Stimulated activated naive CD4-positive, alpha-beta T cell treated with Interleukin-2 at 50 U/mL for 16 hours (primary cell): ENCODE data around the gene TAF4.
"Not testable (repeated sequence)": the region's sequence is repeated elsewhere in the genome, so short reads cannot be mapped to it uniquely, and the experiment has no call there.

Experiments used
- DNase-seq: peaks from one replicate; lab custom pipeline; 2025; lab: John Stamatoyannopoulos, UW

The TAF4 gene

DNA sequence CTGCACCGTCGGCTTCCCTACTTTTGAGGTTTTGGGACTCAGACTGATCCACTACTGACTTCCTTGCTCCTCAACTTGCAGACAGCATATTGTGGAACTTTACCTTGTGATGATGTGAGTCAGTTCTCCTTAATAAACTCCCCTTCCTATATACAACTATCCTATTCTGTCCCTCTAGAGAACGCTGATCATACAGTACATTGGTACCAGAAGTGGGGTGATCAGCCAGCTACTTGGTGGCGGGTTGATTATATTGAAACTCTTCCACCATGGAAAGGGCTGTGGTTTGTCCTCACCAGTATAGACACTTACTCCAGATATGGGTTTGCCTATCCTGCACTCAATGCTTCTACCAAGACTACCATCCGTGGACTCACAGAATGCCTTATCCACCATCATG lies 7.6 kb upstream of the TAF4 start:
- no peak for DNase-seq

DNA sequence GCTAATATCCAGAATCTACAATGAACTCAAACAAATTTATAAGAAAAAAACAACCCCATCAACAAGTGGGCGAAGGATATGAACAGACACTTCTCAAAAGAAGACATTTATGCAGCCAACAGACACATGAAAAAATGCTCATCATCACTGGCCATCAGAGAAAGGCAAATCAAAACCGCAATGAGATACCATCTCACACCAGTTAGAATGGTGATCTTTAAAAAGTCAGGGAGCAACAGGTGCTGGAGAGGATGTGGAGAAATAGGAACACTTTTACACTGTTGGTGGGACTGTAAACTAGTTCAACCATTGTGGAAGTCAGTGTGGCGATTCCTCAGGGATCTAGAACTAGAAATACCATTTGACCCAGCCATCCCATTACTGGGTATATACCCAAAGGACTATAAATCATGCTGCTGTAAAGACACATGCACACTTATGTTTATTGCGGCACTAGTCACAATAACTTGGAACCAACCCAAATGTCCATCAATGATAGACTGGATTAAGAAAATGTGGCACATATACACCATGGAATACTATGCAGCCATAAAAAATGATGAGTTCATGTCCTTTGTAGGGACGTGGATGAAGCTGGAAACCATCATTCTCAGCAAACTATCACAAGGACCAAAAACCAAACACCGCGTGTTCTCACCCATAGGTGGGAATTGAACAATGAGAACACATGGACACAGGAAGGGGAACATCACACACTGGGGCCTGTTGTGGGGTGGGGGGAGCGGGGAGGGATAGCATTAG lies 6.2 kb upstream of the TAF4 start:
- not testable (repeated sequence) for DNase-seq

DNA sequence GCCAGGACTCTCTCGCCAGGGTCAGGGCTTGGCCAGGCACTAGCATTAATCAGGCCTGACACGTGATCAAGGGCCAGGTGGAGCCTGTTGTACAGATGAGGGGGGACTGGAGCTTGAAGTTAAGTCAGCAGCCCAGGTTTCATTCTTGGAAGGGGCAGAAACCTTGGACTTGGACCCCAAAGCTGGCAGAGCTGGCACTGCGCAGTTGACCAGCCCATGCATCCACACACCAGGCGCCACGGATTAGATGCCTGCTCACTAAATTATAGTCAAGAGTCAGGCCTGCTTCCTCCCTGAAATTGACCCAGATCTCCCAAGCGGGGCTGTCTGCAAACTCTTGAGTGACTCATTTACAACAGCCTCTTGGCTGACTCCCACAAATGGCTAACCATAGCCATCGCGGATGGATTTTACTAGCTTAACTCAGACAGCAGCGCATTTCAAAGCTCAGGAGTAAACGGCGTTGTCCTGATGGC lies 4.1 kb upstream of the TAF4 start:
- DNase-seq: no peak

DNA sequence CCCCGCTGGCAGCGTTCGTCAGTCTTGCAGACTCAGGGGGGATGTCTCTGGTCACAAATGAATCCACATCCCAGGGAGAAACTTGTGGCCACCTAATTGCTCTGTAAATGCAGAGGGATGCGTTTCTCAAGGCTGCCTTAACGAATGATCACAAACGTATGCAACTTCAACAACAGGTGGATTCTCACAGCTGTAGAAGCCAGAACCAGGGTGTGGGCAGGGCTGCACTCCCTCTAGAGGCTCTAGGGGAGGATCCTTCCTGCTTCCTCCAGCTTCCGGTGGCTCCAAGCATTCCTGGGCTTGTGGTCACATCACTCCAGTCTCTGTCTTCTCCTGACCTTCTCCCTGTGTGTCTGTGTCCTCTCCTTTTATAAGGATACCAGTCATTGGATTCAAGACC lies 3.3 kb upstream of the TAF4 start:
- no peak for DNase-seq

DNA sequence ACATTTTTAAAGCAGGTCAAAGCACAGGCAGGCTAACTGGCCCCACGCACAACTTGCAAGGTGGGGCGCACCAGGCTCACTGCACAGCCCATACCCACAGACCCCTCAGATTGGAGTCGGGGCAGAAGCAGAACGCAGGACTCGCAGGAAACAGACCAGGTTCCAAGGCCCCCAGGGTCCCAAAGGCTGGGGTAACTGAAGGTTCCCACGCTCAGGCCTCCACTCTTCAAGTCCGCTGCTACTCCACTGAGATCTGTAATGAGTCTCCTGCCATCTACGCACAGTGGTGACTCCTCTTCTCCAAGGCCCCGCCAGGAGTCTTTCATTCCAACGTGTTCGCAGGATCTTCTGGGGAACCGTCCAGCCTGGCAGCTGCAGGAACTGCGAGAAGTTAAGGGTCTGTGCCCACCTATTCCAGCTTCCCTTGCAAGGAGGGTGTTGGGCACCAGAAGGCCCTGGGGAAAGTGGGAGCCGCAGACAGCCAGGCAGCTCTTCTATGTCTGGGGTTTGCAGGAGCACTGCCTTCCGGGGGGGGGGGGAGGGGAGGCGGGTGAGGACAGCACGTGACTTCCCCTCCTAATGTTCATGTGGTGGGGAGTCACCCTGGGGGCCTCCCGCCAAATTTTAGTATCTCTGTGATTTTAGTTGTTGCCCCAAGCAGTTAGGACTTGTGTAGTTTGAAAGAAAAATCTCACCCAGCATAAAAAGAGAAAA lies 2.0 kb upstream of the TAF4 start:
- no peak for DNase-seq

DNA sequence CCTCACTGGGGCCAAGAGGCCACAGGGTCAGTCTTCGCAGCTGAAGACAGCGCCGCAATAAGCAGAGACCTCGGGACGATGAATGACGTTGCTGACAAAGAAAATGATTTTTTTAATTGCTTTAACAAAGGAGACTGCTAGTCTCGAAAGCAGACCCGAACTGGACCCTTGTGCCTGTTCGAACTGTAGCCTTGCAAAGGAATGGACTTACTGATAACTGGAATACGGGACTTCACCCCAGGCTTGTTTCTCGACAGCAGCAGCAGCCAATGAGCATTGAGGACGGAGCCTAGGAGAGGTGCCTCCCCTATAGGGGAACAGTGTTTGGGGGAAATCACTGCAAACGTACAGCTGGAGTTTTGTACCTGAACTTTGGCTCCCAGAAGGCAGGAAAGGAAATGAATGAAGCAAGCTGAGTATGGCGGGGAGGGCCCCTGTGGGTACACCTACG lies 1.3 kb upstream of the TAF4 start:
- DNase-seq: no peak

DNA sequence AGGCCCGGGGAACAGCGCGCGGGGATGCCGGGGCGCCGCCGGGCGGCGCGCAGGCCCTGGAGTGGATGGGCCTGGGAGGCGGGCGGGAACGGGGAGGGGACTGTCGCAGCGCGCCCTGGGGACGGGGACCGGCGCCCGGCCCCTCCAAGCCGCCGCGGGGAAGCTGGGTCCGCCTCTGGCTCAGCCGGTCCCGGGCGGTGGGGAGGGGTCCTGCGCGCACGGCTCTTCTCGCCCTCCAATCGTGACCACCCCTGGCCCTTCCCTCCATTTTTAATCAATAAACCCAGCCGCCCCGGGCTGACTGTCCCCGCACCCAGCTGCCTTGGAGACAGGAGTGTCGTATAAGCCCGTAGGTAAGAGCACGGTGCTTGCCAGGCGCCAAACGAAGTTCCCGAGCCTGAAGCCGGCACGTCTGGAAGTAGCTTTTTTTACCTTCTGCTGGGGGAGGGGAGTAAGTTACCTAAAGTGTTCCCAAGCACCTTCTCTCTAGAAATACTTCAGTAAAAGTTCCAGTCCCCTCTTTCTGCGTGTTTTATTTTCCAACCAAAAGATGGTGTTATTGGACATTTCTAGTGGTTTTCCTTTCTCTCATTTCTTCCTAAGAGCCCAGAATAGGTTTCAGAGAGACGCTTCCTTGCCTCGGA lies 780 bp upstream of the TAF4 start:
- DNase-seq: peak; percentile 56

DNA sequence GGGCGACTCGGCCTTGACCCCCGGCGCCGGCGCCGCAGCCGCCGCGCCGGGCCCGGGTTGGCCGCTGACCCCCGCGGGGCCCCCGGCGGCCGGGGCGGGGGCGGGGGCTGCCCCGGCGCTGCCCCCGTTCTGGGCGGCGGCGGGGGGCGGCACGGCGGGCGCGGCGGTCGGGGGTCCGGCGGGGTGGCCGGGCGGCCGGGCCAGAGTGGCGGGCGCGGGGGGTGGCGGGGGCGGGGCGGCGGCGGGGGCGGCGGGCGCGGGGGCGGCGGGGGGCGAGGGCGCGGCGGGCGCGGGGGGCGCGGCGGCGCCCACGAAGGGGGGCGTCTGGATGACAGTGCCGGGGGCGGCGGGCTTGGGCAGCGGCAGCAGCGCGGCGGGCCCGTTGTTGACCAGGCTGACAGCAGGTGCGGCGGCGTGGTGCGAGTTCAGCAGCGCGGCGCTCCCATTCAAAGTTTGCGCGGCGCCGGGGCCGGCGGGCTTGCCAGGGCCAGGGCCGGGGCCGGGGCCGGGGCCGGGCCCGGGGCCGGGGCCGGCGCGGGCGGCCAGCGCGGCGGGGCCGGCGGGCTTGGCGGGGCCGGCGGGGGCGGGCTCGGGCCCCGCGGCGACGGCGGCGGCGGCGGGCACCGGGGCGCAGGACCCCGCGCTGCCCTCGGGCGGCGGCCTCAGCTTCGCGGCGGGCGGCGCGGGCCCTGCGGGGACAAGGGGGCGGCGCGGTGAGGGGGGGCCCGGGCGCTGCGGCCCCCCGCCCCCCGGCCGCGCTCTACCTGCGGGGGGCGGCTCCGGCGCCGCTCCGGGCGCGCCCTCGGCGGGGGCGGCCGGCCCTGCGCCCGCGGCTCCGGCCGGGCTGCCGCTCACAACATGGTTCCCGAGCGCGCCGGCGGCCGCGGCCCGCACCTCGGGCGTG lies 659 bp downstream of the TAF4 start:
- no peak for DNase-seq

DNA sequence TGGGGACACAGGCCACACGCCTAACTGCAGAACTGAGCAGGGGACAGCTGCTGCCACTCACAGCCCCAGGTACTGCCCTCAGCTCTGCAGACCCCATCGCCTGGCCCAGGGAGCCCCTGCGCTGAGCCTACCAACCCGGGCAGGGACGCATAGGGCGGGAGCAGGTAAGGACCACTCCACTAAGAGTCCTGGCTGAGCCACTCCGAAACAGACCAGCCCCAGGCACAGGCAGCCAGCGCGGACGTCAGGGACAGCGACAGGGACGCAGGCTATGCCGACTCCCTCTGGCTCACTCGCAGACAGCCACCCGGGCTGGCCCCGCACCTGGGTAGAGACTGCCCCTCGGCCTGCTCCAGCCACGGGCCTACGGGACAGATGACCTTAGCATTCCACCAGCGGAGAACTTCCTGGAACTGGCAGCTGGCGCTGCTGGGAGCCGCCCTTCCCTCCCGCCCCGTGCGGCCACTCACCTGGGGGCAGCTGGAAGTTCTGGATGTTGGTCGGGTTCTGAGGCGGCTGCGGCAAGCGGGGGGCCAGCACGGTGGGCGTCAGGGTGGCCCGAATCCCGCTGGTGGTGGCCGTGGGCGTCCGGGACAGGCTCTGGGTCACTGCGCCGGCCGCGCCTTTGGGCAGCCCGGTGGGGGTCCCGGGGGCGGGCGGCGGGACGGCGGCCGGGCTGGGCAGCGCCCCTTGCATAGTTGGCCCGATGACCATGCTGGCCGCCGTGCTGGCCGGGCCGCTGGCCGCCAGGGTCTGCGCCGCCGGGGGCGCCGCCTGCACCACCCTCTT lies 1.5 kb downstream of the TAF4 start:
- no peak for DNase-seq

DNA sequence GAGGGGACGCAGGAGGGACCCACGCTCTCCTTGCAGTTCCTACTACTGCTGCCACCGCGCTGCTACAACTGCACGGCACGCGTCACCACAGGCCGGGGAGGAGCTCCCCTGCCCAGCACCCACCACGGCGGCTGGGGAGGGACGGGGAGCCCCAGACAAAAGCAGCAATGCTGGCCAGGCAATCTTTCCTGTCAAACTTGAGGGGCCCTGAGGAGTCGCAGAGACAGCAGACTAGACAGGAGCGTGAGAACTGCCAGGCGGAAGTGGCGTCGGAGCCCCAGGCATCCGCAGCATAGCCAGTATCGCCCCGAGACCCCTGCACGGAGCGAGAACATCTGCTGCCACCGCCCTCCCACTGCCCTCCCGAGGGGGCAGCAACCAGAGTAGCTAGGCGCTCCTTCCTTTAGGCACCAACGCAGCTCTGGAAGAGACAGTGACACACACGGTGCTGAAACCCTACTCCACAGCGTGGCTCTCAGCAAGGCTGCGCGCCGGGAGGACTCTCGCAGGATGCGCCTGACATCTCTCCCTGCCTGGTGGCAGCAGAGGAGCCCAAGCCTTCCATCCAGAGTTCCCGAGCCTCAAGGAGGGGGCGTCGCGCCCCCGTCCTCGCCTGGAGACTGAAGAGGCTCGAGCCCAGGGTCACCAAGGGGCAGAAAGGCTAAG lies 2.2 kb downstream of the TAF4 start:
- no peak for DNase-seq

DNA sequence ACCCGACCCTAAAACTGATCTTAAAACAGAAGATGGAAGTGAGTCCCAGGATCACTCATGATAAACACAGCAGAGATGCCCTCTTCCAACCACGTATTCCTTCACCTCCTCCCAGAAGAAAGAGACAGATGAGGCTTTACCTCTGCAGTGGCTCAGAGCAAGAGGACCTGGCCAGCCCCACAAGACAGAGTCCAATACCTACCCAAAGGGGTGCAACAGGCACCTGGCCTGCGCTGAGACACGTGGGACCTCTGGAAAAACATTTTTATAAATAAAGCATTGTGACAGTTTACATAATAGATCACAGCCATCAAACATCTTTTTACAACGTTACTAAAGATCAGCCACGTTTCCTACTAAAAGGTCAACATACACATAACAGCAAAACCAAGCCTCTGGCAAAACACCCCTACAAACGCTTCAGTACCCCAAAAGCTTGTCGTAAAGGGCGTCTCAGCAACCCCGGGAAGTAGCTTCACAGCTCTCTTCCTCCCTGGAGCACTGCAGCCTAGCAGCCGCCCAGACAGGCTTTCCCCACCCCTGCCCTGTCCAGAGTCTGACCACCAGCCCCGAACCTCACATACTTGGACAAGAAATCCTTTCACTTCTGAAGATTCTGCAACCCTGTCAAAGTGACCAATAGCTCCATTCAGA lies 2.9 kb downstream of the TAF4 start:
- no peak for DNase-seq

DNA sequence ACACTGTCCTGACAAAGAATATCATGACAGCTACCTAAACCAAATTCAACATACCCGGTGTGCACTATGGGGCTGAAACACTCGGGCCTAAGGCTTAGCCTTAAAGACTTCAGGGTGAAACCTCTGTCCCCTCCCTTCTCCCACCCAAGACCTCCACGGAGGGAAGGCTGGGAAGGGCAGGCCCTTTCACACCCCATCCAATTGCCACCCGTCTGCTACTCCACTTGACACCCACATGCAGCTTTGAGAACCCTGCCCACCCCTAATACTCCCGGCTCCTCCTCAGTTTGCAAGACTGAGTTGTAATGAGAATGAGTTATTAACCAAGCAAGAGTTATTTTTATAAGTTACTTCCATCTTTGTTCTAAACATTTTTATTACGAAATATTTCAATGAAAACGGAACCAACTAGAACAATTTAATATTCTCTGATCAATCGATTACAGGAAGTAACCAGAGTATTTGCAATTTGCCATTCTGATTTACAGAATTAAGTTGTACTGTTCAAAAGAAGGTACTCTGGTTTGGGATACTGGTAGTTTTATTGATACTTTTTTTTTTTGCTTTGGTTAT lies 3.7 kb downstream of the TAF4 start:
- no peak for DNase-seq

DNA sequence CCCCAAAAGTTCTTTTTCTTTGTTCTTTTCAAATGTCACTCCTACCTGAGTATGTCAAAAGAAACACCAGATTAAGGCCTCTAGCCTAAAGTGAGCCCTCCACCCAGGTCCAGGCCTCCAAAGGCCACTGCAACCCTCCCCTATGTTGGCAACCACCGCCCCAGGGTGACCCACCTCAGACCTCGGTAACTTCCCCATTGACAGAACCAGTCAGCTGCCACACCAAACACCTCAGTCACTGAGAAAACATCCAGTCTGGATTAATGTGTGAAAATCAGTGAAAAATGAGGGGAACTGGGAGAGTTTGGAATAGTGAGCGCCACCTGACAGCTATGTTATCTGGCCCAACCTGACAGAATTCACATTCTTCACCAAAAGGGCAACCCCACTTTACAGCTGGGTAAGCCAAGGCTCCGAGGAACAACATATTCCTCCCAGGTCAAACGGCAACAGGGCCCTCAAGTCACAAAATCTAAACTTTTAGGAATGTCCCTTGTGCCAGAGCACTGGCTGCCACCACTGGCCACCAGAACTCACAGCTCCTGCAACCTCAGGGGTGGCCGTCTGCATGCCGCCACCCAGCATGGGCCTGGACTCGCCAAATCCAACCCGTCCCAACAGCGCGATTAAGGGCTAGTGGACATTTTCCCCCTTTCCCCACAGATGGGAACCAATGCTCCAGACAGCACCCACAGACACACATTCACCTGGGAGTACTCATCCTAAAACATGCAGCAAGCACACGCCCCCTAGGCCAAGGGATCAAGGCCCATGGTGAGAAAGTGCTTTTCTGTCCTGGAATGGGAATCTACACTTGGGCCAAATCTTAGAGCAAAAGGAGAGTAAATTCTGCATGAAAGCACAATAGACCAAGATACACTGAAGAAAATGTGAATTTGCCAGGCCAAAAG lies 4.8 kb downstream of the TAF4 start:
- no peak for DNase-seq

DNA sequence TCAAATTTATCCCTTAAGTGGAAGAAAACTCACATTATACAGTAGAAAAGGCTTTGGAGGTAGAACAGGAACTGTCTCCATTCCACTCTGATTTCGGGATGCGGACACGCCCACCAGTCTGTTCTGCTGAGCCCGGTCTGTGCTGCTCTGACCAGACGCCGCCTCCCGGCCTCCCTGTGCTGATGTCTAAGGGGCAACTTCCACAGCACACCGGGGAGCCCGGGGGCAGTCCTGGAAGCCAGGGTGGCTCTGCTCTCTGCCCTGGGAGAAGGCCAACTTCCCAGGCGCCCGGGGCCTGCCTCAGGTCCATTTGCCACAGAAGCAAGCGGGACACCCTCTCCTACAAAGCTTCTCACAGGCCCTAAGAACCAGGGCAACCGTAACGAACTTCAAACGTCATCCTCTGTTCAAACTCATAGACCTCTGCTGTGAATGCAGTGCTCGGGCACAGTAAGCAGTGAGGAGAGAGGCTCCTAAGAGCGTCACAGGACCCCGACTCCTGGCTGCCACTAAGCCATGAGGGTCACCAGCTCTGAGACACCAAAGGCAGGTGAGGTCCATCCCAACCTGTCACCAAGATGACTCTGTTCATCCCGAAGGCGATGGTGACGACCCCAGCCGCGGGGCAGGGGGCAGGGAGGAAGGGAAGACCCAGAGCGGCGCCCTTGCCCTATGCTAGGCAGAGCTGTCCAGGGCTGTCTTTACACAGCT lies 5.6 kb downstream of the TAF4 start:
- DNase-seq: no peak

DNA sequence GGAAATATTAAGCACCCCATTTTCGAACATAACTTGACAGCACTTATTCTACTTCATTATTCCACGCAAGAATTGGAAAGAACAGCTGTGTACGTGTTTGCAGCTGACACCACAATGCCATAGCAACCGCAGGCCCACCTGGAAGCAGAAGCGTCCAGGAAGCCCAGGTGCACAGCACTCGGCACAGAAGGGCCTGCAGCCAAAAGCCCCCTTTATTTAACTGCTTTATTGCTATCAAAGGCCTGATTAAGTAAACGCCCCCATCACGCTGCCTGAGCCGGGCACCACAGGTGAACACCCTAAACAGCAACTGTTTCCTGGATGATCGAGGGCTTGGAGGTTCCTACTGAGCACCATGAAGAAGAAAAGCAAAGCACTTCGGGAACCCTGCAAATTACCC lies 6.3 kb downstream of the TAF4 start:
- no peak for DNase-seq

DNA sequence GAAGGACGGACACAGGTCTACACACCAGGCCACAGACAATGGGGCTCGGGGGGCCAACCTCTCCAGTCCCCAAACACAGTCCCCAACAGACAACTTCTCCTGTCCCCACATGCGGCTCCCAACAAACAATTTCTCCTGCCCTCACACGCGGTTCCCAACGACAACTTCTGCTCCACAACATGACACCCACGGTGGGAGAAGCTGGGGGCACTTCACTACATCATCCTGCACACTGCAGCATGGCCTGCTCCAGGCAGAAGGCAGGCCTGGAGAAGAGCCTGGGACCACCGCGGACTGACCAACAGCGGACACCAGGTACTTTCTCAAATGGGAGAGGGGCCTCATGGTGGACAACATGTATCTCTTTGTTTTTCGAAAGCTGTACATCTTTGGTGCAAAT lies 6.7 kb downstream of the TAF4 start:
- DNase-seq: no peak

DNA sequence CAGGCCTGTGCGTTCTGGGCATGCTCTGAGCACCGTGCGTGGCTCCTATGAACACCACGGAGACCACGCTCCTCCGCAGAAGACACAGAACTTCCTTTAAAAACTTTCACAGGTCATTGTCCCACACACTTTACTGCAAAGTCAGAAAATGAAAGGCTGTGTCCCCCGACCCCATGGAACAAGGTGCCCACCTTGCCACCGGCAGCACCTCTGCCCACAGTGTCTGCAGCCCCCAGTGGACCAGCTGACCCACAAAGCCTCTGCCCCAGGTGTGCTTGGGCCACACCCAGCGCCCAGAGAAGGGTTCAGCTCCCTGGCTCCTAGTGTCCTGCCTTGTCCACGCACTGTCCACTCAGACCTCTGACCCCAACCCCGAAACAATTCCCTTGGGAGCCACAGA lies 8.7 kb downstream of the TAF4 start:
- DNase-seq: no peak

DNA sequence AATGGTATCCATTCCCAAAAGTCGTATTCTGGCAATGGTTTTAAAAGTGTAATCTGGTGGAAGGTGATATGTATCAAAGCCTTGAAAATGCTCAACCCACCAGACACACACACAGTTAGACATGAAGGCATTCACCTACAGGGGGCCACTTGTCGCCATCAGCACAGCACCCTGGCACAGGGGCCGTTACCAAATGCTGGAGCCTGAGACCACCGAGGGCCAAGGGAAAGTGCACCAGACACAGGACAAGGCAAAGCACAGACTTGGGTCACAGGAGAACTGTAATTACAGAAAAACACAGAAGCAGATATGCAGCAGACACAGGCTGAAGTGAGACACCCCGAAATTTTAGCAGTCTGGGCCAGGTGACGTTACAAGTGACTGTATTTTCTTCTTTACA lies 9.3 kb downstream of the TAF4 start:
- DNase-seq: no peak
